Activated T-cell treated with anti-CD3 and anti-CD28 coated beads, Interleukin-2, amount 50 U/mL, for 1 hour (primary cell): Measurements from ENCODE around the gene MRPL18.
"Not testable (repeated sequence)": the region's sequence is repeated elsewhere in the genome, so short reads cannot be mapped to it uniquely, and the experiment has no call there.

Experiments used
- DNase-seq: peaks from one replicate; pipeline ENCODE4 v3.0.0-alpha.2; 2020

The MRPL18 gene

DNA sequence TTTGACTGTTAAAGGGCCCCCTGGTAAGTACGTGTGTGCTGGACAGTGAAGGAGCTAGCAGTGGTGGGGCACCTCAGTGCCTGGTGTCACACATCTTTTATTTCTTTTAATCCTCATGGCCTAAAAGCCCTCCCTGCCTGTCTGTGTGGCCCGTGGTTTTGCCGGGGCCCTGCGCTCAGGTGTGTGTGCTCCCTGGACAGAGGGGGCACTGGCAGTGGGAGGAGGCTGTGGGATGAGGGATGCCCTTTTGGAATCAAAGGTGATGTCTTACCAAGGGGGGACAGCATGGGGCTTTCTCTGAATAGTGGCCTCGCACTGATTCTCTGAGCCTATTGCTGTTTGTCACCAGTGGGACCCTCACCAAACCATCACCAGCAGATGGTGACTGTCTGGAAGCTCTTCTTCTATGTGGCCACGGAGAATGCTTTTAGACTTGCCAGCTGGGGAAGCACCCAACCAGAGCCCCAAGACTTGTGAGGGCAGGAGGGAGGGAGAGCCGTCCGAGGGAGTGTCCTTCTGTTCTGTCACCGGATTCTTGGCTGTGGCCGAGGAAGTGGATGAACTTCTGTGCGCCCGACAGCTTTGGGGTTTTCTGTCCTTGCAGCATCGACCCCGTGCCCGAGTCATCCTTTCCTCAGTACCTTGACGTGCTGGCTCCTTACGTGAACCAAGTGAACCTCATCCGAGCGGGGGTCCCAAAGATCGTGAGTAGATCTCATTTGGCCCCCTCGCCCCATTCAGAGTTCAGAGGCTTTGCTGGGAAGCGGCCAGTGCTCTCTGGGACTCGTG is 27.9 kb downstream of the MRPL18 start:
- no peak for DNase-seq

DNA sequence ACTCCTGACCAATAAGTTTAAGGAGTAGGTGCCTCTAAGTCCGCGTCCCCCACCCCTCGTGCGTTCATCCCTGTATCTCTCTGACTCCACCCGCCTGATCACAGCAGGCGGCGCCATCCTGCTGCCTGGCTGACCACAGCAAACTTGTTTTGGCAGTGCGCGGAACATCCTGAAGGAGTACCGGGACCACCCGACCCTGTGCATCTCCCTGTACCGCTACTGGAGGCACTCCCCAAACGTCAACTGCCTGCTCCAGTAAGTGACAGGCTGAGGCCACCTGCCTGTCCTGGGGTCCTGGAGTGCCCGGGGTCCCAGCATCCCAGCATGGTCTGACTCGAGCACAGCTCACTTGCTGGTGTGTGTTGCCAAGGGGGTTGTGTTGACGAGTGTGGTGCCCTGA is 28.8 kb downstream of the MRPL18 start:
- DNase-seq = no peak

DNA sequence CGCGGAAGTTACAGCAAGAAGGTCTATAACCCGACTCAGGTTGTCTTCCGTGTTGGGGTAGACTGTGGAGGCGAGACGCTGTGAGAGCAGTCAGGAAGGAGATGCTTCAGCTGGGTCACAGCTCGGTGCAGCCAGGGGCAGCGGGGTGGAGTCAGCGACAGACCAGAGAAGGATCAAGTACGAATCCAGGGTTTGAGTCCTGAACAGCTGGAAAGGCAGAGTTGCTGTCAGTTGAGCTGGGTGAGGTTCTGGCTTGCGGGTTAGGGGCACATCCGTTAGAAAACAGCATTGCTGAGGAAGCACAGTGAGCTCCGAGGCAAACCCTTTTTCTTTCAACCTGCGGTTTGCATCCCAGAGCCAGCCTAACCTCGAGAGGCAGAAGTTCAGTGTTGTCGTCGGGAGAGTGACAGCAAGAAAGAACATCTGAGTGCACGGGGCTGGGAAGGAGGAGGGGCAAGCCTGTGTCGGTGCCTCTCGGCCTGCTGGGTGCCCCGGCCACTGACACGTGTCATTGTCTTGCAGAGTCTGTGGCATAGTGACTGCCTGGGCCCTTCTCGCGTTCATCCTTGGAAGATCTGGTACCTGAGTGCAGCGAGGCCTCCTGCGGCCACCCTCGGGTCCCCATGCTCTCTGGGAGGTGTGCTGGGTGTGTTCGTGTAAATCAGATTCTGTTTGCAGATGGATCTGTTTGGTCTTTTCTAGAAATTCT is 29.8 kb downstream of the MRPL18 start:
- DNase-seq = peak; percentile 29

DNA sequence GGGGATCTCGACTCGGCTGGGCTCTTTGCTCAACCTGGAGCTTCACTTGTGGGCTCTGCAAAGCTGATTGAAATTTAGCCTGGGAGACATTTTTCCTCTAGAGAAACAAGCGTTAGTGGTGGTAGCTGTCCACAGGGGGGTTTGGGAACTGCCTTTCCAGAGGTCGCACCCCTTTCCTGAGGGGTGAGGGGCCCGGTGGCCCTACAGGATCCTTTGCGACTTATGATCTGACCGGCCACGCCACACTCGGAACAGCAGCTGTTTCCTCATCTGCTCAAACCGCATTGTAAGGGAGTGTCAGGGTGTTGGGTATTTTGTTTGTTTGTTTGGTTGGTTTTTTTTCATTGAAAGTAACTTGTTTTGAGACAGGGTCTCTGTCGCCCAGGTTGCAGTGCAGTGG is 30.9 kb downstream of the MRPL18 start:
- no peak for DNase-seq

DNA sequence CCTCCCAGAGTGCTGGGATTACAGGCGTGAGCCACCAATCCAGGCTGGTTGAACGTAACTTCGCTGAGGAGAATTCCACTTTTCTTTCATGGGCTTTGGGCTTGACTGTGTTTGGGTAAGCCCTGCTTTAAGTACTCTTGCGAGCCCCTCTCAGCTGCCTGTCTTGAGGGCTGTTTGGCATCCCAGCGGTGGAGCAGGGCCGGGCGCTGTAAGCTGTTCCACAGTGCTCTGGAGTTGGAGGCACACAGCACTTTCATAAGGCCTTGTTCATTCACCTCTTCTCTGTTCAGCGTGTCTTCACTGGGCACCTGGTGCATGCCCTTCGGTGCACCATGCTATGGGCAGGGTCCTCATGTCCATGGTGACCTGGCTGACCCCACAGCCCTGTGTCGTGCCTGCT is 31.5 kb downstream of the MRPL18 start:
- no peak for DNase-seq

DNA sequence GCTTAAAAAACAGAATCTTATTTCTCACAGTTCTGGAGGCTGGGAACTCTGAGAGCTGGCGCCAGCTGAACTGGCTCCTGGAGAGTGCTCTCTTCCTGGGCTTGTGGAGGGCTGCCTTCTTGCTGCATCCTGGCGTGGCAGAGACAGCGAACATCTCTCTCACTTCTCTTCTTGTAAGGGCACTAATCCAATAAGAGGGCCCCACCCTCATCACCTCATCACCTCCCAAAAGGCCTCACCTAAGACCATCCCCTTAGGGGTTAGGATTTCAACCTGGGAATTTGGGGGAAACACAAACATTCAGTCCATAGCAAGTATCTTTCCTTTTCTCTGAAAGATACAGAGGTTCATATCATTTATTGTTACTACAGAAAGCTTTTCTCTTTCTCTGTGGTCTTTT is 33.7 kb downstream of the MRPL18 start:
- no peak for DNase-seq

DNA sequence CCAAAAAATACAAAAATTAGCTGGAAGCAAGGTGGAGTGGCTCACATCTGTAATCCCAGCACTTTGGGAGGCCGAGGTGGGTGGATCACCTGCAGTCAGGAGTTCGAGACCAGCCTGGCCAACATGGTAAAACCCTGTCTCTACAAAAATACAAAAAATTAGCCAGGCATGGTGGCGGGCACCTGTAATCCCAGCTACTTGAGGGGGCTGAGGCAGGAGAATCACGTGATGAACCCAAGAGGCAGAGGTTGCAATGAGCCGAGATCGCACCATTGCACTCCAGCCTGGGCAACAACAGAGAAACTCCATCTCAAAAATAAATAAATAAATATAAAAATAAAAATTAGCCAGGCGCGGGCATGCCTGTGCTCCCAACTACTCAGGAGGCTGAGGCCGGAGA is 34.4 kb downstream of the MRPL18 start:
- not testable (repeated sequence) for DNase-seq

DNA sequence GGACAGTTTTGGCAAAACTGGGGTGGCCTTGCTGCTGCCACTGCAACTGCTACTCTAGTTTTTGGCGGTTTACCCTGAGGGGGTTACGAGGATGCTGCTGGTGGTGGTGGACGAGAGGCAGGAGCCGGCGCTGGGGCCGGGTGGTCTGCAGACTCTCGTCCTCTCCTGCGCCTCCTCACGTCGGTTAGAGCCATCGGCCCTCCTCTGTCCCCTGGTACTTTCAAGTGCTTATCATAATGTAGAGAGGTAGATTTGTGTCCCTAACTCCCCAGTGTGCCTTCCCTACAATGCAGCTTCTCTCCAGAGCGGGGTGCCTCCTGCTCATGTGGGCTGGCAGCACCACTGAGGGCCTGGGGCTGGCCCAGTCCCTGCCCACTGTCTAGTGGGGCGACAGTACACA is 35.7 kb downstream of the MRPL18 start:
- no peak for DNase-seq

DNA sequence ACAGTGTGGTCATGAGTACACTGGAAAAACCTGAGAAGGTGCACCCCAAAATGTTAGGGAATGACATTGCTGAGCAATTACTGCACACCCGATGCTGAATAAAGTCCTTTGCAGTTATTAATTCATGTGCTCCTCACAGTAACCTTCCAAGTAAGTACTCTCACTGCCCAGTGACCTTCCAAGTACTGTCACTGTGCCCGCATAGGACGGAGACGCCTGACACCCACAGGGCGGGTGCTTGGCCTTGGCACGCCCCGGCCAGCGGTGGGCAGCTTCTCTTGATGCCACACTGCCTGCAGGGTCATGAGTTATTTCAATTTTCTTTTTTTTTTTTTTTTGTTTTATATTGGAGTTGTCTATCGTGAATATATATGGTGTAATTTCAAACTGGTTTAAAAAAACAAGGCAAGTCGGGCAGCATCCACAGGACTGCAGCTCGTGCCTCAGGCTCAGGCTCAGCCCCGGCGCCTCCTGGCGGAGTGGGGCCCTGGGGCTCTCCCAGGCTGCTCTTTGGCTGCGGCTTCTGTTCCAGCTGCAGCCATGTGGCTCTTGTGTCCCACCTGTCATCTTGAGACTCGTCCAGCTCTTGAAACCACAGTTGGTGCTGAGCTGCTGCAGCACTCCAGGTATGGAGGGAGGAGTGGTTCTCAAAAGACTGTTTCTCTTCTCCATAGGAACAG is 36.8 kb downstream of the MRPL18 start:
- DNase-seq = no peak

DNA sequence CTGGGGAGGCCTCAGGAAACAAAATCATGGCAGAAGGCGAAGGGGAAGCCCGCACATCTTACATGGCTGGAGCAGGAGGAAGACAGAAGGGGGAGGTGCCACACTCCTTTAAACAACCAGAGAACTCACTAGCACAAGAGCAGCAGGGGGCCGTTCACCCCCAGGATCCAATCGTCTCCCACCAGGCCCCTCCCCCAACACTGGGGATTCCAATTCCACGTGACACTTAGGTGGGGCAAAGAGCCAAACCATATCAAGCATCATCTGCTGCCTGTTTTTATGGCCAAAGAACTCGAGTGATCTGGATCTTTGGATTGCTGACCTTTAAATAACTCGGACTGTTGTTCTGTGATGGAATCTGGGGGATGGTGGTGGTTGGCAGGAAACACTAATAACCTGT is 37.8 kb downstream of the MRPL18 start:
- DNase-seq = no peak

DNA sequence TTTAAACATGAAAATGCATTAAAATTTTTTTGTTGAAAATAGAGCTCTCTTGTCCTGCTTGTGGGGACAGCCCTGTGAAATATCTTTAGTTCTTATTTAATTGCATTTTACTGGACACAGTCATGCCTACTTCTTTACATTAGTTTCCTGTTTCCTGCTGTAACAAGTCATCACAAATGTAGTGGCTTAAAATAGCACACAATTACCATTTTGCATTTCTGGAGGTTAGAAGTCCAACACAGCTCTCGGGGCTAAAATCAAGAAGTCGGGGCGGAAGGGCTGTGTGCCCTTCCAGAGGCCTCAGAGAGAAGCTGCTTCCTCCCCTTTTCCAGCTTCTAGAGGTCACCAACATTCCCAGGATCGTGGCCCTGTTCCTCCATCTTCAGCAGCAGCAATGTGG is 39.3 kb downstream of the MRPL18 start:
- DNase-seq = no peak

DNA sequence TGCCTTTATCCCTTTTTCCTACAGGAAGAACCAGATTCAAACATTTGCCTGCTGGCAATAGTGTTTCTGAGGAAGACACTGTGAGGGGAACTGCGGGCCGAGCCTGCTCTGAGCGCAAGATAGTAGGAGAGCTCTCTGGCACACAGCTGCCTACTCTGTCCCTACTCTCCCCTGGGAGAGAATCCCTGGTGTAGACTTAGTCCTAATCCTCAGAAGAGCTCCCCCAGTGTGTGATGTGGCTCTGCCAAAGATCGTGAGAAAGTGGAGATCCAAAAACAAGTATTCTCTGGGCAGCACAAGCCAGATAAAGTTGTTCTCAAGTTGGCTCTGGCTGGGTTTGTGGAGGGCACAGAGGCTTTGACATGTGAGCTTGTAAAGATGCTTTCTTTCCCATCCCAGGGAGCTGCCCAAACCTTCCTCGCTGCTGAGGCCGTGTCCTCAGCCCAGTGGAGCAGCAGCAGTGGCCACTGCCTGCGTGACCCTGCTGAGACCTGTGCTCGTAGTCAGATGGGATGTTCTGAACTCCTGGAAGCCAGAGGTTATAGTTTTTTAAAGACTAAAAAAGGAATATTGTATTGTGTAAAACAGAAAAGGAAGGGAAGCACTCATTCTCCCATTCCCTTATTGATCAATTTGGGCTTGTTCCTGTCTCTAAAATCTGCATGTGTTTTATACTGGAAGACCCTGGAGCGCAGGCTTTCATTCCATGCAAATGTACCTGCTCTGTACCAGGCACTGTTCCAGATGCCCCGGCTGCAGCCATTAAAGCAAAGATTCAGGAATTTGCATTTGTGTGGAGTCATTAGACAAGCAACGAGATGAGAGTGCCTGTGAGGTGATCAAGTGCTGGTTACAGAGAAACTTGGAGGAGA is 40.5 kb downstream of the MRPL18 start:
- DNase-seq = no peak

DNA sequence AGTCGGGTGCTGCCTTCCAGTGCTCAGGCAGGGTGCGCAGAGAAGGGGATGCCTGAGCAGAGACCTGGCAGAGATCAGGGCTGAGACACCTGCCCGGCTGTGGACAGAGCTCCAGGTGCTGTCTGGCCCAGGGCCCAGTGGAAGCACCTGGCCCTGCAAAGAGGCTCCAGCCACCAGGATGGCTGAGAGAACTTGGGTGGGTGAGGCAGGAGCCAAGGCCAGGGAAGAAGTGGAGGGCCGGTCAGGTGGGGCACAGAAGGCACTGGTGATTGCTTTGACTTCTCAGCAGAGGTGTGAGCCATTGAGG is 41.1 kb downstream of the MRPL18 start:
- no peak for DNase-seq

DNA sequence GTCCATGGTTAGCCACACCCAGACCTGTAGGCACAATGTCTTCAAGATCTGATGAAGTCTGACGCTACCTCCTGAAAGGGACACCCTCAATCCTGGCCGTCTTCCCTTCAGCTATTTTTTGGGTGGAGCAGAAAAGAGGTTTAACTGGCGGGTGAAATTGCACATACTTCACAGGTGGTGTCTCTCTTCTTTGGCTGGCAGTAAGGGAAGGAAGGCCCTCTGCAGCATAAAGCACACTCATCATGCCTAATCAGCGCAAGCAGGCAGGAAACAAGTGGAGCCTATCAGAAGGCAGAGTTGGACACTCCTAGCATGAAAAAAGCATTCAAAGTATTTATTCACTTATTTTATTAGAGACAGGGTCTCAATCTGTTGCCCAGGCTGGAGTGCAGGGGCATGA is 42.7 kb downstream of the MRPL18 start:
- no peak for DNase-seq

DNA sequence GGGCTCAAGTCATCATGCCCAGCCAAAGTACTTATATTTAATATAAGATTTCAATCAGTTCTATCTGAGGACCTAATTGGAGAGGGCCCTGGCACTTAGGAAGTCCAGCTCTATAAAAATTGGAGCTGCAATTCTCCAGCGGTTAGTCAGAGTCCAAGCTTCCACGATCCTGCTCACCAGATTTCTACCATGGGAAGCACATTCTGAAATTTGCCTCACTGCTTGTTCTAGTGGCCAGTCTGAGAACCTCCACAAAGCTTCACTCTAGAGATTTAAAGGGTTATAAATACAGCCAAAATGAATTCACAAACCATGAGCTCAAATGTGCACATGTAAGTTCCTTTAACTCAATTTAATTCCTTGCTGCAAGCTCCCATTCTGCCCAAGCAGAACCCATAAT is 43.3 kb downstream of the MRPL18 start:
- DNase-seq = no peak

DNA sequence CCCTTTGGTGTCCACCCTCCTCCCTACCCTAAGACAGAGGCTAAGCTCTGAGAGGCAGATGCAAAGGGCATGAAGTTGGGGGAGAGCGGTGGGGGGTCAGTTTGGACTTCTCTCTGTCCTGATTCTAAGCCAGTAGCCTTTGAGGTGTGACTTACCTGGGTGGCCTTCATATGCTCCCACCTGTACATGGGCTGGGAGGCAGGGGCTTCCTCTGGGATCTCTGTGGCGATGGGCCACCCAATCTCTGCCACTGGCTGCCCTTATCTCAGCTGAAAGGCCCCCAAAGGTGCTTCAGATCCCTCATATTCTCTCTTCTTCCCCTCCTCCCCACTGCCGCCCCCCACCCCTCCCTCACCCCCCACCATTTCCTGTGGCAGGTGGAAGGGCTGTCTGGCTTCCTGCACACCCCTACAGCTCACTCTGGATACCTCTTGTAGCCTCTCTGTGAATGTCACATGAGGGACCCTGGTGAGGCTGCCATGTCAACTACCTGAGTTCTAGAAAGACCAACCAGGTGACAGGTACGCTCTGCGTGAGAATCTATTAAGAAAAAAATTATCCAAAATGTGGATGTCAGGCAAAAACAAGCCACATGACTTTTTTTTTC is 43.8 kb downstream of the MRPL18 start:
- no peak for DNase-seq

DNA sequence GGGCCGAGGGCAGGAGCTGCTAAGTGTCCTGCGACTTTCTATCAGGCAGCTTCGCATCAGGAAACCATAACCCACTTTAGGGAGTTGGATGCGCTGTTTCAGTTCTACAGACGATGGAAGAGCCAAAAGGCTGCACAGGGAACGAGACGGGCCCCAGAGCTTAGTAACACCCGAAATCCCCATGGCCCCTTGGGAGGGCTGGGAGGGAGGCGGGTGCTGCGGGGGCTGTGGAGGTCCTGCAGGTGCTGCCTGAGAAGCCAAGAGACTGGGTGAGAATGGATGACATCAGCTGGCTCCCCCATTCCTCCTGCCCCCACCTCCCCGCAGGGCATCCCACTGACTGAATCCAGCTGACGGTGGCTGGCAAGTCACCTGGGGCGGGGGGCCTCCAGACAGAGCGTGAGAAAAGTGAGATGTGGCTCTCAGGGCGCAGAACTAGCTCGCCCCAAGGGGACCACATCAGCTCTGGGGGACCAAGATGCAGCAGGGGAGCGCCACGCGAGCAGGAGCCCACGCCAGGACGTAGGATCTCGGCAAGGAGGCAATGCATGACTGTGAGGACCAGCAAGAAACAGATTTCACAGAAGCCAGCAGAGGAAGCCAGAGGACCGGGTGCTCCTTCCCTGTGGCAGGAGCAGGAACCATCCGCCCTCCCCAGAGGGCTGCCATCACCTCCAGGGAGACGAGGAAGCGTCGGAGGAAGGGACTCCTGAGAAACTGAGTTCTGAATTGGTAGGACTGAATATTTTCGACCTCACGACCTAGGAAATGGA is 46.6 kb downstream of the MRPL18 start:
- no peak for DNase-seq

DNA sequence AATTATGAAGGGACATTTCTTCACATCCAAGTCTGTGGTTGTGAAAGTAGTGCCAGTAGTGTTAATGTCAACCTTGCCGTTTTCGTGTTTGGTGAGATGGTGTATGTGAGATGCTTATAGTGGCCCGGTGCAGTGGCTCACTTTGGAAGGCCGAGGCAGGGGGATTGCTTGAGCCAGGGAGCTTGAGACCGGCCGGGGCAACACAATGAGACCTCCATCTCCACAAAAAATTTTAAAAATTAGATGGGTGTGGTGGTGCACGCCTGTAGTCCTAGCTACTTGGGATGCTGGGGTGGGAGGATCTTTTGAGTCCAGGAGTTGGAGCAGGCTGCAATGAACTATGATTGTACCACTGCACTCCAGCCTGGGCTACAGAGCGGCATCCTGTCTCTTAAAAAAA is 47.2 kb downstream of the MRPL18 start:
- DNase-seq = no peak

DNA sequence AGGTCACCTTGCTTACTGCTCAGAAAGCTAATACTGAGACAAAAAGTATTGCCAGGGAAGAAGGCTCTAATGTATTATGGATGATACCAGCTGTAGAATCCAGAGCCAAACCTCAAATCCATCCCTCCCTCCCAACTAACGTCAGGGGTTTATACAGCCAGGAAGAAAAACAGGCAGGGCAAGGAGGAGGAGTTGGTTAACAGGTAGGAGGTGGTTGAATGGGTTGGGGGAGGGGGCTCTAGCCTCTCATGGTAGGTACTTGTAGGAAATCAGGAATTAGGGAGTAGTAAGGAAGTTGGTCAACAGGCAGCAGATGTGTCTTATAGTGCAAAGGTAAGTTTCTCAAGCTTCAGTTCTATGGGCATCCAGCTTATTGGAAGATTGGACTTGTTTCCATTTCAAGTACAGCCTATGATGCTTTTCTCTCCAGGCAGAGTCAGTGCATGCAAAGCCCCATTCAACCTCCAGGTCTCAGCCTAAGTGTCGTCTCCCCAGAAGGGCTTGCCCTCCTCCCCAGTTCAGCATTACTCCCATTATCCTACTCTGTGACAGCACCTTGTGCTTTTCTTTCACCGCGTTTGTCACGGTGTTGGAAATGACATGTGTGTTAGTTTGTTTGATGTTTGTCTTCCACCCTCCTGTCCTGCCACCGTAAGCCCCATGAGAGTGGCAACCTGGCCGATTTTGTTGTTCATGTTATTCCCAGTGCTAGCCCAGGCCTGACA is 47.9 kb downstream of the MRPL18 start:
- no peak for DNase-seq

DNA sequence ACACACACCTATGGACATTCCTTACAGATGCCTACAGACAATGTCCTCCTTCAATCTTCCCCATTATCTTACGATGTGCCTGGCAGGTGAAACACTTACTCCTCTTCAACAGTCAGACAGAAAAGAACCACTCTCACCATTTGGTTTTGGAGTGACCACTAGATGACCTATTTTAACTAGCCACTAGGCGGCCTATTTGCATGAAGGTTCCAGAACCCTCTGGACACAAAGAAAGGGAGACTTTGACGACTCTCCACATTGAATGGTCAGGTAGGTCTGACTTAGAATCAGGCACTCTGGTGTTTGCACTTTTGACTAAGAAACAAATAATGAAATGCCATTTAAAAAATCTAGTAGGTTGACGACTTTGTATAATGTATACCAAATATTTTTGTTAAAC is 51.8 kb downstream of the MRPL18 start:
- DNase-seq = no peak
